Thyroid gland (tissue), 4 donors: ENCODE results near the gene SQSTM1.

Experiments
- CTCF ChIP-seq, 6 experiments: fragments of 200-600 bp in 3 of 6; fragments of 450-650 bp in 3 of 6; sonication (generic) in 3 of 6; IDR thresholded peaks; one replicate each; pipeline ENCODE4 v1.5.1; 2016 to 2019; ENCODE audit warnings: antibody characterized with exemption in 6 of 6, mild to moderate bottlenecking in 2 of 6, inconsistent platforms in 1 of 6, moderate library complexity in 1 of 6
- POLR2A ChIP-seq, 2 donors: fragments of 450-650 bp; IDR thresholded peaks; one replicate each; pipeline ENCODE4 v1.6.1; 2017; ENCODE audit warnings: antibody characterized with exemption in 2 of 2, mild to moderate bottlenecking in 2 of 2, moderate library complexity in 1 of 2

DNA sequence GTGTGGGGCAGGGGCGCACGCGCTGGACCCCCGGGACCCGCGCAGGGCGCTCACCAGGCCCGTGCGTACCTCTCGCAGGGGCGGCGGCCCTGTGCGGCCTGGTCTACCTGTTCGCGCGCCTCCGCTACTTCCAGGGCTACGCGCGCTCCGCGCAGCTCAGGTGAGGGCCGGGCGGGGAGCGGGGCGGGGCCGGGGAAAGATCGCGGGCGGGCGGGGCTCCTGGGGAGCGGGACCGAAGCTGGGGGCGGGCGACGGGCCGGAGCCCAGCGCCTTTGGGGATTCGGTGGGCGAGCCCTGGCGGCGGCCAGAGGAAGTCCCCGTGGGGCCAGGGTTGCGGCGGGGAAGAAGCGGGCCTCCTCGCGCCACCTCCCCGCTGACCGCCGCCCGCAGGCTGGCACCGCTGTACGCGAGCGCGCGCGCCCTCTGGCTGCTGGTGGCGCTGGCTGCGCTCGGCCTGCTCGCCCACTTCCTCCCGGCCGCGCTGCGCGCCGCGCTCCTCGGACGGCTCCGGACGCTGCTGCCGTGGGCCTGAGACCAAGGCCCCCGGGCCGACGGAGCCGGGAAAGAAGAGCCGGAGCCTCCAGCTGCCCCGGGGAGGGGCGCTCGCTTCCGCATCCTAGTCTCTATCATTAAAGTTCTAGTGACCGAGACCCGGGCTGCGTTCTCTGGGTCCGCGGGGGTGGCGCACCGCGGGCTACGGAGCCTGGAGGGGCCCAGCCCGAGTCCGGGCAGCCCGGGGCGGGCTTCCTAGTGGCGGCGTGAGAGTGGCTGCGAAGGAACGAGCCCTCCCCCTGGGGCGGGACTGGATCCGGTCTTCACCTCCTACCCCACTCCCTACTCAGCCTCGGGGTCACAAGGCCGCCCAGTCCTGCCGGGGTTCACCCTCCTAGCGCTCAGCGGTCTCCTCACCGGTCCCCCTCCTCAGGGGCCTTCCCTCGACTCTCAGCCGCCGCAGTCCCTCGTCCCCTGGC, 24.6 kb upstream of the SQSTM1 start:
- peak; percentile 20 to 94 (median 86) for TF ChIP-seq CTCF (IDR thresholded peaks at IDR 0.05)
- TF ChIP-seq POLR2A (IDR thresholded peaks at IDR 0.05): peak in 1 of 2 donors; percentile 55
